GM12878 (cell line): ENCODE measurements around the gene SEMA3G. TPM values are rescaled to one million over a fixed set of nuclear protein-coding genes. Genes with fewer than 3 reads are reported as not detected.

Experiments
- ATAC-seq: fragments of 200-7000 bp; cut with Tn5 transposase; 3 replicates; pipeline ENCODE4 v1.9.1; 2020; ENCODE audit warnings: mild to moderate bottlenecking, moderate library complexity
- BruUV-seq: library from RNA; stranded (reverse); fragments of 400-500 nt; replicated peaks from 2 replicates; lab custom pipeline; 2021; lab: Mats Ljungman, UMichigan
- CTCF ChIA-PET: fragments of 300-600 bp; sonication (Branson Sonifier 250); formaldehyde crosslinking; extraction: SDS; loops from one replicate; lab custom pipeline; 2021; ENCODE audit warnings: inconsistent platforms; lab: Yijun Ruan, JAX
- POLR2A ChIA-PET: fragments of 350-600 bp; formaldehyde crosslinking; extraction: SDS; loops from one replicate; lab custom pipeline; 2021; ENCODE audit warnings: inconsistent platforms; lab: Charles Lee
- RAD21 ChIA-PET: fragments of 300-600 bp; sonication (Branson Sonifier 250); formaldehyde crosslinking; loops from one replicate; lab custom pipeline; 2023; ENCODE audit warnings: antibody characterized with exemption; ENCODE audit not compliant: unreplicated experiment; lab: Charles Lee
- SMC1A ChIA-PET: fragments of 300-600 bp; sonication (Branson Sonifier 250); formaldehyde crosslinking; loops from one replicate; lab custom pipeline; 2023; ENCODE audit not compliant: unreplicated experiment, uncharacterized antibody; lab: Charles Lee
- DNase-seq: peaks from one replicate; pipeline ENCODE4 v3.0.0-alpha.2; 2011; ENCODE audit warnings: low read depth, low spot score
- FAIRE-seq: peaks from 3 replicates; lab custom pipeline; 2011; peaks lifted over from hg19 to GRCh38; lab: Jason Lieb, UNC
- H2AFZ ChIP-seq: 2 replicates; pipeline ENCODE4 v1.6.0; 2011; ENCODE audit warnings: low read depth, low read length, control low read depth; ENCODE audit not compliant: control insufficient read depth
- H3K27ac ChIP-seq: 2 replicates; pipeline ENCODE4 v1.5.1; 2011; ENCODE audit warnings: control low read depth; ENCODE audit not compliant: control insufficient read depth, insufficient read depth
- H3K27me3 ChIP-seq, 2 experiments: replicated peaks in 1 of 2; 2 replicates each; pipeline versions ENCODE4 v1.6.0 to v1.6.1; 2011; ENCODE audit warnings: low read length in 1 of 2; ENCODE audit not compliant: control insufficient read depth in 2 of 2, insufficient read depth in 2 of 2
- H3K36me3 ChIP-seq, 2 experiments: 2 replicates each; pipeline ENCODE4 v1.5.1; 2011; ENCODE audit warnings: low read length in 1 of 2; ENCODE audit not compliant: control insufficient read depth in 2 of 2, insufficient read depth in 2 of 2
- H3K4me1 ChIP-seq: 2 replicates; pipeline ENCODE4 v1.6.1; 2011; ENCODE audit warnings: mild to moderate bottlenecking, low read length, moderate library complexity, mixed read lengths; ENCODE audit not compliant: control insufficient read depth, insufficient read depth
- H3K4me2 ChIP-seq: 2 replicates; pipeline ENCODE4 v1.6.0; 2011; ENCODE audit warnings: control low read depth; ENCODE audit not compliant: control insufficient read depth, insufficient read depth
- H3K4me3 ChIP-seq: fragments of 200-600 bp; sonication (generic); 2 replicates; pipeline ENCODE4 v1.5.1; 2016
- H3K79me2 ChIP-seq: 2 replicates; pipeline ENCODE4 v1.6.0; 2011; ENCODE audit warnings: low read length; ENCODE audit not compliant: control insufficient read depth, insufficient read depth
- H3K9ac ChIP-seq: 2 replicates; pipeline ENCODE4 v1.8.0; 2011; ENCODE audit warnings: low read length, control low read depth, mixed read lengths; ENCODE audit not compliant: control insufficient read depth, insufficient read depth
- H3K9me3 ChIP-seq: replicated peaks from 3 replicates; pipeline ENCODE4 v1.5.1; 2011; ENCODE audit warnings: mild to moderate bottlenecking, low read length; ENCODE audit not compliant: control insufficient read depth, insufficient read depth
- H4K20me1 ChIP-seq: 2 replicates; pipeline ENCODE4 v1.6.0; 2011; ENCODE audit not compliant: control insufficient read depth, insufficient read depth
- ASH2L ChIP-seq: fragments of 300-600, 200-600 bp; sonication (generic); IDR thresholded peaks from 2 replicates; pipeline ENCODE4 v1.6.1; 2017; ENCODE audit warnings: low read depth, mild to moderate bottlenecking, borderline replicate concordance
- CBX5 ChIP-seq: sonication (generic); IDR thresholded peaks from 2 replicates; pipeline ENCODE4 v1.6.1; 2016; ENCODE audit warnings: low read depth, moderate library complexity, mild to moderate bottlenecking, inconsistent platforms
- FOXK2 ChIP-seq: fragments of 450-650 bp; IDR thresholded peaks from 2 replicates; pipeline ENCODE4 v1.6.1; 2017; ENCODE audit warnings: mild to moderate bottlenecking, moderate library complexity
- NR2C1 ChIP-seq: fragments of 450-650 bp; IDR thresholded peaks from 2 replicates; pipeline ENCODE4 v1.6.1; 2017; ENCODE audit warnings: antibody characterized with exemption, mild to moderate bottlenecking, moderate library complexity
- POLR2AphosphoS2 ChIP-seq: IDR thresholded peaks from 2 replicates; pipeline ENCODE4 v1.6.1; 2011; ENCODE audit warnings: low read depth, mild to moderate bottlenecking, low read length, improper control_type of control experiment, moderate library complexity
- RAD21 ChIP-seq: IDR thresholded peaks from 2 replicates; pipeline ENCODE4 v1.6.1; 2011; ENCODE audit warnings: mild to moderate bottlenecking, low read depth, low read length, moderate library complexity; ENCODE audit not compliant: insufficient read depth
- SPI1 ChIP-seq: IDR thresholded peaks from 2 replicates; pipeline ENCODE4 v1.6.1; 2011; ENCODE audit warnings: low read depth, mild to moderate bottlenecking, low read length, moderate library complexity, borderline replicate concordance; ENCODE audit not compliant: insufficient read depth
- STAT1 ChIP-seq: fragments of 450-650 bp; conservative IDR thresholded peaks from 2 replicates; pipeline ENCODE4 v1.6.1; 2014; ENCODE audit warnings: antibody characterized with exemption, mild to moderate bottlenecking
- TBL1XR1 ChIP-seq: IDR thresholded peaks from 2 replicates; pipeline ENCODE4 v1.6.1; 2012; ENCODE audit warnings: low read depth, low read length, improper control_type of control experiment
- TCF3 ChIP-seq: IDR thresholded peaks from 2 replicates; pipeline ENCODE4 v1.6.1; 2012; ENCODE audit warnings: low read depth, mild to moderate bottlenecking, low read length, borderline replicate concordance; ENCODE audit not compliant: insufficient read depth
- USF2 ChIP-seq: IDR thresholded peaks from 2 replicates; pipeline ENCODE4 v1.6.1; 2011; ENCODE audit warnings: low read depth, low read length, improper control_type of control experiment, borderline replicate concordance
- ZNF217 ChIP-seq: fragments of 450-650 bp; IDR thresholded peaks from 2 replicates; pipeline ENCODE4 v1.6.1; 2017; ENCODE audit warnings: antibody characterized with exemption, mild to moderate bottlenecking
- WGBS: methylation state at CpG from one replicate; pipeline ENCODE4 v1.1.6; 2016; ENCODE audit warnings: low lambda C conversion rate; ENCODE audit not compliant: insufficient replicate concordance, insufficient coverage; ENCODE audit errors: missing lambda C conversion rate; 5-methylcytosine and 5-hydroxymethylcytosine counted together
- in situ Hi-C: fragments of 300-500 bp; cut with MboI; formaldehyde crosslinking; loops from 9 replicates; pipeline ENCODE4 v1.14.3; 2018; ENCODE audit warnings: mixed read lengths
- intact Hi-C: fragments of 100-400 bp; cut with micrococcal nuclease; formaldehyde crosslinking; loops from one replicate; pipeline ENCODE4 v1.14.2; 2022; ENCODE audit not compliant: unreplicated experiment
- polyA plus RNA-seq, 11 experiments: library from polyadenylated mRNA; depleted of rRNA in 4 of 11; unstranded in 6 of 11; stranded (reverse) in 5 of 11; fragments of >200 nt; fragmentation: Nextera tagmentation in 4 of 11; fragmentation: Illumina TruSeq in 1 of 11; extraction: Ambion mirVana in 4 of 11; extraction: Trizol in 1 of 11; gene quantifications; 1 replicate in 1 of 11; 2 replicates in 10 of 11; pipeline versions ENCODE4 v1.2.1 to v1.2.3, GENCODE V29; 2011 to 2016; ENCODE audit warnings: inconsistent platforms in 2 of 11, missing spikeins in 2 of 11, low read depth in 1 of 11
- total RNA-seq, 4 experiments: library from RNA; depleted of rRNA in 3 of 4; stranded (reverse); fragments of >200 nt in 3 of 4; fragmentation: Illumina TruSeq in 1 of 4; extraction: Trizol in 1 of 4; gene quantifications; 2 replicates each; pipeline versions ENCODE4 v1.2.1 to v1.2.3, GENCODE V29; 2013 to 2021

The SEMA3G gene
- total and polyA plus RNA-seq, 10 of the 15 experiments (the other 5 are each of a cell fraction or from before 2014, with no cell fraction given) = 0.03 to 0.04 TPM; not detected in 8

DNA sequence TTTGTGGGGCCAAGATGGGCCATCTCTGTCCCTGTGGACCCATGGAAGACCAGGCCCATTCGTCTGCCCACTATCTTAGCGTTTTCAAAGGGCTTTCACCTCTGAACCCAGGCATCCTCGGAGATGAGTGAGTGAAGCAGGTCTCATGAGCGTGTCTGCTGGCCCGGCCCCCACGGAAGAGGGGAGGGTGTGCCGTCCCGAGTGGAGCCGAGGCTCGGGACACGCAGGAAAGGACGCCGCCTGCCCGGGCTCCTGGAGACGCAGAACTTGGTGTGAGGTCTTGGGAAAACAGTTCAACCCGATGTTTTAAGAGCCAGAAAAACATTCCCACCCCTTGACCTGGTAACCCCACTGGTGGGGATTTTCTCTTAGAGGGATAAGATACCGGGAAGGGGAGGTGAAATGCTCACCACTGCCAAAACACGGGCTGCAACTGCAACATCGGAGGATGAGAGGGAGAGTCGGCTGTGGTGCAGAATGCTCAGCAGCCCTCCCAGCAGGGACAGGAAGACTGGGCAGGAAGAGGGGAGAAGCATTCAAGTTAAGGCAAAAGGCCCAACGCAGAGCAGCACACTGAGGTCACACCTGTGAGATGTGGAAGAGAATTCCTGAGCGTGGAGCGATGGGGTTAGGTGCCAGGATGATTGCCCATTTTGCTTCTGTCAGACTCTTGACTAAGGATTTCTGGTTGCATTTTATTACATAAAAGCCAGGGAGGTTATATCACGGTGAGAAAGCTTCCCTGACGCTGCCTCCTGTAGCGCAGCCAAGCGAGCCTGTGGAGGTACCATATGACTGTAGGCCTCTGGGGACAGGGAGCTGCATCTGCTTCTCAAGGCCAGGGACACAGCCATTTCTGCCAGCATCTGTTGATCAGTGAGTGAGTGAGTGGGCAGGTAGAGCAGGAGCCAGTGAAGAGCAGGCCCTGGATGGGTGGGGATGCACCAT, 36.1 kb upstream of the SEMA3G start:
- peaks cover 26 to 32% of the 10 kb centered on the region in 2 experiments for H3K36me3 ChIP-seq
- intact Hi-C loops = no loop called here
- TF ChIP-seq NR2C1 = no peak
- TF ChIP-seq ASH2L = no peak
- no peak for TF ChIP-seq FOXK2
- TF ChIP-seq POLR2AphosphoS2 = no peak
- TF ChIP-seq CBX5 = no peak
- no peak for TF ChIP-seq ZNF217
- TF ChIP-seq TBL1XR1 = no peak
- TF ChIP-seq USF2 = no peak
- TF ChIP-seq SPI1 = no peak
- TF ChIP-seq TCF3 = no peak
- TF ChIP-seq STAT1 = no peak
- TF ChIP-seq RAD21 = no peak

More for the DNA sequence above, 36.1 kb upstream of the SEMA3G start:
- ChIA-PET POLR2A (no interaction called here), RAD21 (no interaction called here), CTCF (no interaction called here), SMC1A (no interaction called here)
- WGBS = 99% methylated on average over 27 of the region's 27 CpGs
- DNase-seq = no peak
- Histone ChIP-seq H3K4me1 (no peaks in the 10 kb centered on the region), H3K4me2 (no peak overlapping the region), H3K9me3 (no peaks in the 10 kb centered on the region), H3K4me3 (no peak overlapping the region), H3K27me3 (no peaks in the 10 kb centered on the region), H2AFZ (no peak overlapping the region), H4K20me1 (no peaks in the 10 kb centered on the region), H3K79me2 (no peaks in the 10 kb centered on the region), H3K27ac (no peak overlapping the region), H3K9ac (no peak overlapping the region)
- BruUV-seq = TSS peak; percentile 32
- ATAC-seq = no peak
- no peak for FAIRE-seq
- in situ Hi-C loops = no loop called here
